Epithelial cell of proximal tubule (primary cell): ENCODE data around the gene PRXL2B. TPM values are rescaled to one million over a fixed set of nuclear protein-coding genes. Genes with fewer than 3 reads are reported as not detected.

ENCODE experiments used
- DNase-seq: peaks from one replicate; pipeline ENCODE4 v3.0.0-alpha.2; 2011; ENCODE audit warnings: low read depth
- H3K4me3 ChIP-seq: 2 replicates; pipeline ENCODE4 v1.5.1; 2011; ENCODE audit warnings: low read depth, mild to moderate bottlenecking, low read length
- total RNA-seq: library from RNA; depleted of rRNA; stranded (reverse); fragments of >200 nt; gene quantifications from 2 replicates; pipeline ENCODE4 v1.2.3, GENCODE V29; 2015
- TF ChIP-seq, protein P1 (sequence below): conservative IDR thresholded peaks from 2 replicates; pipeline ENCODE4 v1.5.1; 2012; ENCODE audit warnings: low read depth, mild to moderate bottlenecking, low read length

The PRXL2B gene
- total RNA-seq, 1 donor from 2014 or later: 72.2 TPM

DNA sequence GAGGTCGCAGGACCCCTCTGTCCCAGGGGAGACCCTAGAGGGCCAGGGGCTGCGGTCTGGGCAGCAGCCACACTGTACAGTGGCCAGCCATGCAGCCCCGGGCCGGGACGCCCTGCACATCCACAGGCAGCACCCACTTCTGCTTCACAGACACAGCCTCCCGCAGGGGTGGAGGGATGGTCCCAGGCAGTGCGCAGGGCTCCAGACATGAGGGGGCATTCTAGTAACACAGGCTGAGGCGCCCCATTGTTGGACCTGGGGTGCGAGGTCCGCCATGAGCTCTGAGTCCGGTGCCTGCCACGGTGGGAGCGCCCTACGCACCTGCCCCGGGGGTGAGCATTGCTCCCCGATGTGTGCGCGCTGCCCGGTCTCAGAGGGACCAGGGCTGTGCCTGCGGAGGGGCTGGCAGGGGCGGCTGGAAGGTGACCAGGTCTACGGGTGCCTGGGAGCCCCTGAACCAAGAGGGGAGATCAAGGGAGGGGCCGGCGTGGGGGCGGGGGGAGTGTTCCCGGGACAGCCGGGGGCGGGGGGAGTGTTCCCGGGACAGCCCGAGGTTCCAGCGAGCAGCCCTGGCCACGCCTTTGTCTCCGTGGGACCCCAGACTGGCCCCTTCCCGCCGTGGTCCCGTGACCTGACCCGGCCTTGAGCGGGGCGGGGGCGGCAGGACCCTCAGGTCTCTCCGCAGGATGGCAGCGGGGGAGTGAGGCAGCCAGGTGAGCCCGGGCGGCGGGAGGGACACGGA, 41.8 kb downstream of the PRXL2B start:
- TF ChIP-seq, protein P1, sequence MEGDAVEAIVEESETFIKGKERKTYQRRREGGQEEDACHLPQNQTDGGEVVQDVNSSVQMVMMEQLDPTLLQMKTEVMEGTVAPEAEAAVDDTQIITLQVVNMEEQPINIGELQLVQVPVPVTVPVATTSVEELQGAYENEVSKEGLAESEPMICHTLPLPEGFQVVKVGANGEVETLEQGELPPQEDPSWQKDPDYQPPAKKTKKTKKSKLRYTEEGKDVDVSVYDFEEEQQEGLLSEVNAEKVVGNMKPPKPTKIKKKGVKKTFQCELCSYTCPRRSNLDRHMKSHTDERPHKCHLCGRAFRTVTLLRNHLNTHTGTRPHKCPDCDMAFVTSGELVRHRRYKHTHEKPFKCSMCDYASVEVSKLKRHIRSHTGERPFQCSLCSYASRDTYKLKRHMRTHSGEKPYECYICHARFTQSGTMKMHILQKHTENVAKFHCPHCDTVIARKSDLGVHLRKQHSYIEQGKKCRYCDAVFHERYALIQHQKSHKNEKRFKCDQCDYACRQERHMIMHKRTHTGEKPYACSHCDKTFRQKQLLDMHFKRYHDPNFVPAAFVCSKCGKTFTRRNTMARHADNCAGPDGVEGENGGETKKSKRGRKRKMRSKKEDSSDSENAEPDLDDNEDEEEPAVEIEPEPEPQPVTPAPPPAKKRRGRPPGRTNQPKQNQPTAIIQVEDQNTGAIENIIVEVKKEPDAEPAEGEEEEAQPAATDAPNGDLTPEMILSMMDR: no peak
- H3K4me3 ChIP-seq: no peak overlapping the region
- no peak for DNase-seq

DNA sequence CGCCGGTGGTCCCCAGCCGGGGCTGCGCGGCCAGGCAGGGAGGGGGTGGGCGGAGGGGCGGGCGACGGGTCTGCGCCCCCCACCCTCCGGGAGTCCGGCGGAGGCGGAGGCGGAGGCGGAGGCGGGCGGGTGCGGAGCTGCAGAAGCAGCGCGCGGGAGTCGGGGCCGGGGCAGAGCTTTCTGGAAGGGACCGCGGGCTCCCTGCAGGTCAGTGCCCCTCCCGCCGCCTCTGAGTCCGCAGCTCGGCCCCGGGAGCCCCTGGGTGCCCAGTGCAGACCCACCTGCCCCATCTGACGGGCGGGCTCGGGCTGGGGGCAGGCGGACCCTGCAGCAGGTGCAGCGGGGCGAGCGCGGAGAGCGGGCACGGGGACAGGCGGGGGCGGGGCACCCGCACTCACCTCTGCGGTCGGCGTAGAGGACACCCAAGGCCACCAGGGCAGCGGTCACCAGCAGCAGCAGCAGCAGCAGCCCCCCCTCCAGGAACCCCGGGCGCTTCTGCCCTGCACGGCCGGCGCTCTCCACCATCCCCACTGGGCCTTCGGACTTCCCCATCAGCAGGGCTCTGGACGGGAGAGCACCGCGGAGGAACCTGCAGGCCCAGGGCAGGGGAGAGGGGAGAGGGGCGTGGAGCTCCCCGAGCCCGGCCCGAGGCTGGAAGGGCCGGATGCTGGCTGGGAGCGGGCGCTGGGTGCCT, 42.5 kb downstream of the PRXL2B start:
- DNase-seq: no peak
- TF ChIP-seq, protein P1: no peak

DNA sequence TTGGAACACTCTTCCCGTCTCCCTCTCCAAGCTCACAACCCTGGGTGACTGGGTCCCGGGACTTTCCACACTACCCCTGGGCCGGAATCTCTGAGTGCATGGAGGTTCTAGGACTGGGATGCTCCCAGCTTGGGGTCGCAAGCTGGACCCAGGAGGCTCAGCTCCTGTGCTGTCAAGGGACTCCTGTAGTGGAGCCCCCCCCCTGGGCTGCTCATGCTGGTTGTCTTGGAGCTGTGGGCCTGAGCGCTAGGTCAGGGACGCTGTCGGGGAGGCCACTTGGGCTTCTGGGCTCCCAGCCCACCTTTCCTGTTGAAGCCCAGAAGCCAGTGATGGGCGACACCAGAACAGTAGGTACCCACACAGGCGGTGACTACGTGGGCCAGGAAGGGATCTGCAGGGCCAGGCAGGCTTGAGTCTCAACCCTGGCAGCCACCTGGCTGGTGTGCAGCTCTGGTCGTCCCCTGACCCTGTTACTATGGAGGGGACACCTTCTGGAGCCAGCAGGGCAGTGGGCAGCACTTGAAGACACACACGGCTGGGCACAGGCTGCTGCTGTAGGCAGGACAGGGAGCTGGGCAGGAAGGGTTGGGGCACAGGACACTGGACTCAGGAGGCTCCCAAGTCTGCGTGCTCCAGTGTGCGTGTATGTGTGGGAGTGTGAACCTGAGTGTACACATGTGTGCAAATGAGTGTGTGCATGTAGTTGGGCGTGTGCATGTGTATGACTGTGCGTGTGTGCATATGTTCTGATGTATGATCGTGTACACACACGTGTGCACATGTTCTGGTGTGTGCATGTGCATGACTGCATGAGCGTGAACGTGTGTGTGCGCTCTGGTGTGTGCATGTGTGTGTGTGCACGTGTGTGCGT, 43.3 kb downstream of the PRXL2B start:
- DNase-seq: no peak
- H3K4me3 ChIP-seq: no peak overlapping the region
- TF ChIP-seq, protein P1: no peak

More for the DNA sequence above, 42.5 kb downstream of the PRXL2B start:
- no peak overlapping the region for H3K4me3 ChIP-seq

DNA sequence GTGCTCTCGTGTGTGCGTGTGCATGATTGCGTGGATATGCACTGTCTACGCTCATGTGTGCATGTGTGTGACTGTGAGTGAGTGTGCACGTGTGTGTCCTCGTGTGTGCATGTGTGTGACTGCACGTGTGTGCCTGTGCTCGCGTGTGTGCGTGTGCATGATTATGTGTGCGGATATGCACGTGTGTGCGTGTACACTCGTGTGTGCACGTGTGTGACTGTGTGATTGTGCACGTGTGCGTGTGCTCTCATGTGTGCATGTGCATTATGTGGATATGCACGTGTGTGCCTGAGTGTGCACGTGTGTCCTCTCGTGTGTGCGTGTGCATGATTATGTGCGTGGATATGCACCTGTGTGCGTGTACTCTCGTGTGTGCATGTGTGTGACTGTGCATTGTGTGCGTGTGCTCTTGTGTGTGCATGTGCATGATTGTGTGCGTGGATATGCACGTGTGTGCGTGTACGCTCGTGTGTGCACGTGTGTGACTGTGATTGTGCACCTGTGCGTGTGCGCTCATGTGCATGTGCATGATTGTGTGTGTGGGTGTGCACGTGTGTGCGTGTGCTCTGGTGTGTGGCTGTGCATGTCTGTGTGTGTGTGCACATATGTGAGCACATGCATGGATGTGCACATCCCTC, 44.0 kb downstream of the PRXL2B start:
- no peak overlapping the region for H3K4me3 ChIP-seq
- DNase-seq: no peak
- TF ChIP-seq, protein P1: no peak

DNA sequence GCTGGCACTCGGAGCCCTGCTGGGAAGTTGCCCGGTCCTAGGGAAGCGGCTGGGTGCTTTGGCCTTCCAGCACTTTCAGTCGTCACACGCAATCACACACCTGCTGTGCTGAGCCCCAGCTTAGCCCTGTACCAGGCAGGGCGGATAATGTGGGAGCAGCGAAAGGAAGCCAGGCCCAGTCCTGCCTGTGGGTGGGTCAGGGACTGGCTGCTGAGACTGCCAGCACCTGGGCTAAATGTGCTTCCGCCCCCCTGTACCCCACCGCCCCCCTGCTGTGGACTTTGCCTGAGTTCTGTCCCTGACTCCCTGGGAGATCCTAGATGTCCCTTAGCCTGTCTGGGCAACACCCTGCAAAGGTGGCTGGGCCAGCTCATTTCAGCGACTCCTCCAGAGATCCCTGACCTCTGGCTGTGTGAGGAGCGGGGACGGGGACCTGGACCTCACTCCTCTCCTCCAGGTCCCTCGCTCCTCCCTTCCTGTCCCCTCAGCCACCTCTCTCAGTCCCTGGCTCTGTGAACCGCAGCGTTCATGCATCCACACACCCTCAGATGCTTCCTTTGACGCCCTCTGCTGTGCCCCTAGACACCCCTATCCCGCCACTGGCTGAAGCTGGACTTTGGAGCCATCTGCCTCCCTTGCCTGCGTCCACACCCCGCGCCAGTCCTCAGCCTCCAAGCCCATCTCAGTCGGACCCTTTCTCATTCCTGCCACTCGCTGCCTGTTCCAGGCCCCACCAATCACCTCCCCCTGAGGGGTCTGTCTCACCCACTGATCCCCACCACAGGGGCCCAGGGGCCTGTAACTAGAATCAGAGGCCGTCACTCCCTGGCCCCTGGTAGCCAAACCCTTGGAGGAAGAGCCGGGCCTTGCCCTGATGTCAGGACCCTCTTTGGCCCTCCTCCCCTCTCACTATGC, 44.8 kb downstream of the PRXL2B start:
- no peak for DNase-seq
- TF ChIP-seq, protein P1: no peak
- no peak overlapping the region for H3K4me3 ChIP-seq

DNA sequence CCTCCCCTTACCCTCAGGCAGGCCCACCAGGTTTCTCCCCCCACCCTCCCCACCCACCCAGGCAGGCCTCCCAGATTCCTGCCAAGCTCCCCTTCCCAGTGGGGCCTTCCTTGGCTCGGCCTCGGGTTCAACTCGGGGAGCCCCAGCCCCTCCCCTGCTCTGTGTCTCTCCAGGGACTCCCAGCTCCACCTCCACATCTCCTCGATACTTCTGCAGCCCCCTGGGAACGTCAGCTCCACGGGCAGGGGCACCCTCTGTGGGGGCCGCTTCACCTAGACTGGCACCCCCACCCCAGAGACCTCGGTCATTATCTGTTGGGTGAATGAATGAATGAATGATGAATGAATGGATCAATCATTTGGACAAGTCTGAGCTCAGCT, 45.5 kb downstream of the PRXL2B start:
- no peak for DNase-seq
- no peak overlapping the region for H3K4me3 ChIP-seq
- TF ChIP-seq, protein P1: no peak
